ENCODE measurements around the gene PGA4. TPM values are rescaled to one million over a fixed set of nuclear protein-coding genes. Genes with fewer than 3 reads are reported as not detected.

Gene PGA4
- total RNA-seq, 3 donors from 2014 or later = 1.8 to 8.9 TPM; not detected in 1

DNA sequence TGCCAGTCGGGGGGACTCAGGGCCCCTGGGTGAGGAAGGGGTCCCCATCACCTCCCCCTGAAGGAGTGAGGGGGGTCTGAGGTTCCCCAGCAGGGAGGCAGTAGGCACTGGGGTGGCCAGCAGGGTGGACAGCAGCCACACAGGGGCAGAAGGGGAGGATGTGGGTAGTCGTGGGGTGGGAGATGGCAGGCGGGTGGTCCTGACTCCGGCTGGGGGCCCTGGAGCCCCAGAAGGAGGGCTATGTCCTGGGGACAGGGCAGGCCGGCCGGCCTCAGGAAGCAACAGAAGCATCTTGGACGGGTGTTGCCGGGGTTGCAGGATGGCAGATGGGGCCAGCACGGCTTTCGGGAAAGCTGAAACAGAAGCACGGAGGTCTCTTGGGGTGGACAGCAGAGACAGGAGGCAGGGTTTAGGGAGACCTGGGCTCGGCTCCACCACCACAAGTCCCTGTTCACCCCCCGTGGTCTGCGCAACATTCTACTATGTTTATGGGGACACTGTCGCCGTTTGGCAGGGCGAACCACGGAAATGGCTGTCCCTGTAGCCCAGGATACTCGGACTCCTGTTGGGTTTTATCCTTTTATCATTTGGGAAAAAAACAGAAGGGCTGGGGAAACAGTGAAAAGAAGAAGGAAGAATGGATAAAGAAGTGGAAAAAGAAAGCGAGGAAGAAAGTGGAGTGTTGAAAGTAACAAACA, 58.9 kb downstream of the PGA4 start:
- H3K4me1 ChIP-seq = no peaks in the 10 kb centered on the region
- H3K9me3 ChIP-seq = no peaks in the 10 kb centered on the region
- H3K4me3 ChIP-seq = no peak overlapping the region
- TF ChIP-seq, protein P1, sequence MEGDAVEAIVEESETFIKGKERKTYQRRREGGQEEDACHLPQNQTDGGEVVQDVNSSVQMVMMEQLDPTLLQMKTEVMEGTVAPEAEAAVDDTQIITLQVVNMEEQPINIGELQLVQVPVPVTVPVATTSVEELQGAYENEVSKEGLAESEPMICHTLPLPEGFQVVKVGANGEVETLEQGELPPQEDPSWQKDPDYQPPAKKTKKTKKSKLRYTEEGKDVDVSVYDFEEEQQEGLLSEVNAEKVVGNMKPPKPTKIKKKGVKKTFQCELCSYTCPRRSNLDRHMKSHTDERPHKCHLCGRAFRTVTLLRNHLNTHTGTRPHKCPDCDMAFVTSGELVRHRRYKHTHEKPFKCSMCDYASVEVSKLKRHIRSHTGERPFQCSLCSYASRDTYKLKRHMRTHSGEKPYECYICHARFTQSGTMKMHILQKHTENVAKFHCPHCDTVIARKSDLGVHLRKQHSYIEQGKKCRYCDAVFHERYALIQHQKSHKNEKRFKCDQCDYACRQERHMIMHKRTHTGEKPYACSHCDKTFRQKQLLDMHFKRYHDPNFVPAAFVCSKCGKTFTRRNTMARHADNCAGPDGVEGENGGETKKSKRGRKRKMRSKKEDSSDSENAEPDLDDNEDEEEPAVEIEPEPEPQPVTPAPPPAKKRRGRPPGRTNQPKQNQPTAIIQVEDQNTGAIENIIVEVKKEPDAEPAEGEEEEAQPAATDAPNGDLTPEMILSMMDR (IDR thresholded peaks at IDR 0.05) = no peak
- no peak for TF ChIP-seq POLR2A (IDR thresholded peaks at IDR 0.05)
- no peak for TF ChIP-seq POLR2AphosphoS5 (IDR thresholded peaks at IDR 0.05)
- intact Hi-C loops (cut with DNase I; ENCODE audit: low total_unique reads) = no loop called here
- no peaks in the 10 kb centered on the region for H3K36me3 ChIP-seq
- H3K27me3 ChIP-seq = no peaks in the 10 kb centered on the region
- no peak for DNase-seq (ENCODE audit: low spot score in 2 of 2)
- no peak overlapping the region for H3K27ac ChIP-seq

Other genes with a start within 250 kb of the PGA4 start
- 1 to 10 TPM in 1 of 3 donors, under 1 TPM in 2; 0.80 to 1.3 (median 0.88) TPM for gene CD5, start 119.9 kb upstream of the PGA4 start, total RNA-seq
- gene VPS37C, start 60.9 kb upstream of the PGA4 start, total RNA-seq = 10 to 100 TPM in 2 of 3 donors, 1 to 10 TPM in 1; 9.3 to 20.3 (median 17.1) TPM
- 10 to 100 TPM in 1 of 3 donors, 1 to 10 TPM in 1, not detected in 1; 3.7 to 11.3 TPM for gene PGA3, start 18.8 kb upstream of the PGA4 start, total RNA-seq
- 1 to 10 TPM in 2 of 3 donors, under 1 TPM in 1; 0.98 to 2.1 (median 1.6) TPM for gene PGA5, start 18.8 kb downstream of the PGA4 start, total RNA-seq
- gene VWCE, start 73.0 kb downstream of the PGA4 start, total RNA-seq = 1 to 10 TPM in 2 of 3 donors, under 1 TPM in 1; 0.88 to 3.2 (median 2.6) TPM
- gene DDB1, start 110.8 kb downstream of the PGA4 start, total RNA-seq = 100 to 1,000 TPM; 131 to 150 (median 145) TPM
- gene TKFC, start 110.9 kb downstream of the PGA4 start, total RNA-seq = 10 to 100 TPM; 15.2 to 34.4 (median 26.9) TPM
- 10 to 100 TPM; 36.7 to 46.9 (median 44.3) TPM for gene CYB561A3, start 139.5 kb downstream of the PGA4 start, total RNA-seq
- gene TMEM138, start 140.0 kb downstream of the PGA4 start, total RNA-seq = 10 to 100 TPM; 24.6 to 38.5 (median 32.8) TPM
- gene TMEM216, start 170.2 kb downstream of the PGA4 start, total RNA-seq = 10 to 100 TPM; 12.8 to 36.0 (median 27.5) TPM
- gene CPSF7, start 207.6 kb downstream of the PGA4 start, total RNA-seq = 10 to 100 TPM; 40.6 to 62.5 (median 46.2) TPM
- gene SDHAF2, start 207.8 kb downstream of the PGA4 start, total RNA-seq = 10 to 100 TPM; 46.7 to 94.0 (median 58.7) TPM